ENCODE data around the gene BRD3OS.

- no peak for TF ChIP-seq CTCF (IDR thresholded peaks at IDR 0.05)
- TF ChIP-seq POLR2A (IDR thresholded peaks at IDR 0.05), result no peak
- no peak for TF ChIP-seq EP300 (IDR thresholded peaks at IDR 0.05)
These were observed 5.7 kb downstream of the BRD3OS start for GRCh38 chr9:134030821-134031470.

Measured in gastroesophageal sphincter (tissue), 3 donors.